ENCODE results near the gene MRFAP1L1. TPM values are rescaled to one million over a fixed set of nuclear protein-coding genes. Genes with fewer than 3 reads are reported as not detected.

The MRFAP1L1 gene
- total and polyA plus RNA-seq, 9 of the 15 experiments (the other 6 are each of a cell fraction or from before 2014, with no cell fraction given) = 37.6 to 111 (median 83.8) TPM

- TF ChIP-seq RUNX1 (IDR thresholded peaks at IDR 0.05; ENCODE audit: low read depth) (peak; percentile 86), SETDB1 (IDR thresholded peaks at IDR 0.05; ENCODE audit: low read length) (no peak), SFPQ (IDR thresholded peaks at IDR 0.05; ENCODE audit: low read depth, low read length) (no peak), MXI1 (IDR thresholded peaks at IDR 0.05; ENCODE audit: low read depth, low read length) (no peak), SIX5 (IDR thresholded peaks at IDR 0.05; ENCODE audit: borderline replicate concordance in 1 of 2, insufficient read depth in 1 of 2, low read depth in 1 of 2, low read length in 2 of 2) (no peak), ZNF57 (CRISPR knock-in tag; IDR thresholded peaks at IDR 0.05) (no peak), ILK (tag; IDR thresholded peaks at IDR 0.05; ENCODE audit: borderline replicate concordance, low read depth) (no peak), DPF2 (IDR thresholded peaks at IDR 0.05) (peak; percentile 98), YBX1 (IDR thresholded peaks at IDR 0.05) (no peak), EZH2 (IDR thresholded peaks at IDR 0.05; ENCODE audit: borderline replicate concordance, low read depth, low read length) (no peak), NFATC3 (IDR thresholded peaks at IDR 0.05) (no peak; the same call in none of the 2 replicates), CHD1 (IDR thresholded peaks at IDR 0.05; ENCODE audit: low read length) (no peak), BHLHE40 (IDR thresholded peaks at IDR 0.05; ENCODE audit: low read length) (peak; percentile 64), SAFB (IDR thresholded peaks at IDR 0.05; ENCODE audit: borderline replicate concordance, low read depth, low read length) (no peak; the same call in 1 of the 2 replicates), PYGO2 (tag; IDR thresholded peaks at IDR 0.05) (peak; percentile 56; the same call in 1 of the 2 replicates), SIRT6 (IDR thresholded peaks at IDR 0.05; ENCODE audit: low read depth, low read length) (no peak), ZNF695 (CRISPR knock-in tag; IDR thresholded peaks at IDR 0.05) (no peak), ZNF408 (CRISPR knock-in tag; IDR thresholded peaks at IDR 0.05; ENCODE audit: low read depth) (no peak), ARNT (IDR thresholded peaks at IDR 0.05) (peak; percentile 62 to 90; a peak in 3 of 4 replicates), SAFB2 (IDR thresholded peaks at IDR 0.05; ENCODE audit: borderline replicate concordance, low read depth, low read length, severe bottlenecking) (no peak)
- TF ChIP-seq, protein P1, sequence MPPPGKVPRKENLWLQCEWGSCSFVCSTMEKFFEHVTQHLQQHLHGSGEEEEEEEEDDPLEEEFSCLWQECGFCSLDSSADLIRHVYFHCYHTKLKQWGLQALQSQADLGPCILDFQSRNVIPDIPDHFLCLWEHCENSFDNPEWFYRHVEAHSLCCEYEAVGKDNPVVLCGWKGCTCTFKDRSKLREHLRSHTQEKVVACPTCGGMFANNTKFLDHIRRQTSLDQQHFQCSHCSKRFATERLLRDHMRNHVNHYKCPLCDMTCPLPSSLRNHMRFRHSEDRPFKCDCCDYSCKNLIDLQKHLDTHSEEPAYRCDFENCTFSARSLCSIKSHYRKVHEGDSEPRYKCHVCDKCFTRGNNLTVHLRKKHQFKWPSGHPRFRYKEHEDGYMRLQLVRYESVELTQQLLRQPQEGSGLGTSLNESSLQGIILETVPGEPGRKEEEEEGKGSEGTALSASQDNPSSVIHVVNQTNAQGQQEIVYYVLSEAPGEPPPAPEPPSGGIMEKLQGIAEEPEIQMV (tag; conservative IDR thresholded peaks at IDR 0.05; ENCODE audit: low read depth) = 0 out of 2 replicates have a peak, but pooled peaks have one; percentile 32
- TF ChIP-seq, protein P2, sequence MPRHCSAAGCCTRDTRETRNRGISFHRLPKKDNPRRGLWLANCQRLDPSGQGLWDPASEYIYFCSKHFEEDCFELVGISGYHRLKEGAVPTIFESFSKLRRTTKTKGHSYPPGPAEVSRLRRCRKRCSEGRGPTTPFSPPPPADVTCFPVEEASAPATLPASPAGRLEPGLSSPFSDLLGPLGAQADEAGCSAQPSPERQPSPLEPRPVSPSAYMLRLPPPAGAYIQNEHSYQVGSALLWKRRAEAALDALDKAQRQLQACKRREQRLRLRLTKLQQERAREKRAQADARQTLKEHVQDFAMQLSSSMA (CRISPR knock-in tag; IDR thresholded peaks at IDR 0.05) = no peak
- TF ChIP-seq, protein P3, sequence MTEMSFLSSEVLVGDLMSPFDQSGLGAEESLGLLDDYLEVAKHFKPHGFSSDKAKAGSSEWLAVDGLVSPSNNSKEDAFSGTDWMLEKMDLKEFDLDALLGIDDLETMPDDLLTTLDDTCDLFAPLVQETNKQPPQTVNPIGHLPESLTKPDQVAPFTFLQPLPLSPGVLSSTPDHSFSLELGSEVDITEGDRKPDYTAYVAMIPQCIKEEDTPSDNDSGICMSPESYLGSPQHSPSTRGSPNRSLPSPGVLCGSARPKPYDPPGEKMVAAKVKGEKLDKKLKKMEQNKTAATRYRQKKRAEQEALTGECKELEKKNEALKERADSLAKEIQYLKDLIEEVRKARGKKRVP (CRISPR knock-in tag; IDR thresholded peaks at IDR 0.05) = no peak; the same call in 1 of the 2 replicates
Observed at GRCh38 chr4:6730603-6731317, 21.1 kb upstream of the MRFAP1L1 start (continued).
